GM23338 (cell line): ENCODE results near the gene TNNC1. TPM values are rescaled to one million over a fixed set of nuclear protein-coding genes. Genes with fewer than 3 reads are reported as not detected.
A peak's percentile ranks its signal among the peaks of the same experiment; 100 is the strongest.

Experiments used
- ATAC-seq: fragments of 200-7000 bp; cut with Tn5 transposase; 3 replicates; pipeline ENCODE4 v1.9.1; 2020
- DNase-seq: peaks from one replicate; pipeline ENCODE4 v3.0.0-alpha.2; 2015; ENCODE audit warnings: low spot score
- H2AFZ ChIP-seq: fragments of 200-600 bp; sonication (generic); 2 replicates; pipeline ENCODE4 v1.8.0; 2016; ENCODE audit warnings: antibody characterized with exemption, mild to moderate bottlenecking, moderate library complexity
- H3F3A ChIP-seq: fragments of 200-600 bp; sonication (generic); replicated peaks from 2 replicates; pipeline ENCODE4 v1.8.0; 2017; ENCODE audit warnings: antibody characterized with exemption, mixed run types, low read depth
- H3K27ac ChIP-seq: fragments of 200-600 bp; sonication (generic); 2 replicates; pipeline ENCODE4 v1.6.1; 2016; ENCODE audit warnings: low read depth
- H3K27me3 ChIP-seq: fragments of 200-600 bp; sonication (generic); 2 replicates; pipeline ENCODE4 v1.8.0; 2016; ENCODE audit warnings: mild to moderate bottlenecking, mixed run types, moderate library complexity; ENCODE audit not compliant: insufficient read depth
- H3K36me3 ChIP-seq: fragments of 200-600 bp; sonication (generic); 2 replicates; pipeline ENCODE4 v1.8.0; 2016; ENCODE audit warnings: mild to moderate bottlenecking; ENCODE audit not compliant: insufficient read depth
- H3K4me1 ChIP-seq: fragments of 200-600 bp; sonication (generic); 2 replicates; pipeline ENCODE4 v1.8.0; 2016; ENCODE audit warnings: mild to moderate bottlenecking, moderate library complexity; ENCODE audit not compliant: insufficient read depth
- H3K4me2 ChIP-seq: fragments of 200-600 bp; sonication (generic); 2 replicates; pipeline ENCODE4 v1.7.1; 2017; ENCODE audit warnings: mixed run types
- H3K4me3 ChIP-seq: fragments of 200-600 bp; sonication (generic); 2 replicates; pipeline ENCODE4 v1.6.1; 2016; ENCODE audit warnings: mixed run types
- H3K79me2 ChIP-seq: fragments of 200-600 bp; sonication (generic); replicated peaks from 2 replicates; pipeline ENCODE4 v1.8.0; 2017; ENCODE audit warnings: mild to moderate bottlenecking; ENCODE audit not compliant: insufficient read depth
- H3K9me2 ChIP-seq: fragments of 200-600 bp; sonication (generic); 2 replicates; pipeline ENCODE4 v1.8.0; 2017; ENCODE audit not compliant: insufficient read depth
- H4K20me1 ChIP-seq: fragments of 200-600 bp; sonication (generic); replicated peaks from 2 replicates; pipeline ENCODE4 v1.8.0; 2017; ENCODE audit warnings: mild to moderate bottlenecking; ENCODE audit not compliant: insufficient read depth
- H3K27ac Mint-ChIP-seq: 2 replicates; pipeline ENCODE4 v1.8.0; 2020; ENCODE audit warnings: inconsistent platforms, mild to moderate bottlenecking, moderate library complexity, mixed read lengths
- H3K27me3 Mint-ChIP-seq: 3 replicates; pipeline ENCODE4 v1.8.0; 2022; ENCODE audit warnings: low read depth, mild to moderate bottlenecking, moderate library complexity, mixed read lengths, inconsistent platforms; ENCODE audit not compliant: insufficient read depth, poor library complexity
- H3K36me3 Mint-ChIP-seq: 3 replicates; pipeline ENCODE4 v1.8.0; 2021; ENCODE audit warnings: low read depth, mild to moderate bottlenecking, inconsistent platforms, moderate library complexity, mixed read lengths
- H3K4me1 Mint-ChIP-seq: 3 replicates; pipeline ENCODE4 v1.8.0; 2020; ENCODE audit warnings: mild to moderate bottlenecking, inconsistent platforms, mixed read lengths
- H3K4me3 Mint-ChIP-seq: 3 replicates; pipeline ENCODE4 v1.8.0; 2021; ENCODE audit warnings: moderate library complexity, mild to moderate bottlenecking, inconsistent platforms, mixed read lengths
- H3K9me3 Mint-ChIP-seq: 3 replicates; pipeline ENCODE4 v1.8.0; 2020; ENCODE audit warnings: moderate library complexity, mild to moderate bottlenecking, inconsistent platforms, mixed read lengths
- EZH2 ChIP-seq: fragments of 200-600 bp; sonication (generic); IDR thresholded peaks from one replicate; pipeline ENCODE4 v1.8.0; 2017; ENCODE audit warnings: antibody characterized with exemption, mild to moderate bottlenecking, low read depth; ENCODE audit not compliant: unreplicated experiment
- EZH2phosphoT487 ChIP-seq: fragments of 200-600 bp; sonication (generic); IDR thresholded peaks from one replicate; pipeline ENCODE4 v1.8.1; 2018; ENCODE audit warnings: antibody characterized with exemption; ENCODE audit not compliant: unreplicated experiment
- JUNB ChIP-seq: IDR thresholded peaks from one replicate; pipeline ENCODE4 v1.6.1; 2016; ENCODE audit warnings: antibody characterized with exemption; ENCODE audit not compliant: unreplicated experiment
- NANOG ChIP-seq: IDR thresholded peaks from 2 replicates; pipeline ENCODE4 v1.6.1; 2016; ENCODE audit warnings: antibody characterized with exemption, borderline replicate concordance
- POLR2AphosphoS5 ChIP-seq: IDR thresholded peaks from 2 replicates; pipeline ENCODE4 v1.6.1; 2016; ENCODE audit warnings: antibody characterized with exemption, low read depth
- STAT1 ChIP-seq: IDR thresholded peaks from one replicate; pipeline ENCODE4 v1.6.1; 2016; ENCODE audit warnings: antibody characterized with exemption; ENCODE audit not compliant: unreplicated experiment
- ZNF114 ChIP-seq: fragments of 250-450 bp; sonication (Bioruptor Pico); IDR thresholded peaks from 2 replicates; pipeline ENCODE4 v1.5.0; 2020; ENCODE audit warnings: mild to moderate bottlenecking, moderate library complexity
- ZNF331 ChIP-seq: fragments of 250-450 bp; sonication (Bioruptor Pico); IDR thresholded peaks from 2 replicates; pipeline ENCODE4 v1.5.0; 2020; ENCODE audit warnings: low read depth, mild to moderate bottlenecking, moderate library complexity
- ZNF462 ChIP-seq: fragments of 250-450 bp; sonication (Bioruptor Pico); IDR thresholded peaks from 2 replicates; pipeline ENCODE4 v1.5.0; 2020; ENCODE audit warnings: mild to moderate bottlenecking, moderate library complexity
- polyA plus RNA-seq: library from polyadenylated mRNA; unstranded; fragments of >200 nt; fragmentation: Nextera tagmentation; extraction: Ambion mirVana; gene quantifications from 2 replicates; pipeline ENCODE4 v1.2.1, GENCODE V29; 2016
- total RNA-seq: library from RNA; depleted of rRNA; stranded (reverse); fragments of >200 nt; shearing (Covaris generic); gene quantifications from 2 replicates; pipeline ENCODE4 v1.2.3, GENCODE V29; 2014
- TF ChIP-seq, protein P1 (sequence below): IDR thresholded peaks from 2 replicates; pipeline ENCODE4 v1.6.1; 2016; ENCODE audit warnings: antibody characterized with exemption
- TF ChIP-seq, protein P2 (sequence below): IDR thresholded peaks from one replicate; pipeline ENCODE4 v1.6.1; 2018; ENCODE audit warnings: antibody characterized with exemption; ENCODE audit not compliant: unreplicated experiment

TNNC1 gene
- total and polyA plus RNA-seq, 2 experiments from 2014 or later: 6.5 to 6.9 TPM

GRCh38 chr3:52456800-52457183, 3.0 kb upstream of the TNNC1 start (continued):
- TF ChIP-seq ZNF462 (CRISPR knock-in tag) (no peak), JUNB (no peak), ZNF114 (CRISPR knock-in tag) (no peak), POLR2AphosphoS5 (no peak), EZH2phosphoT487 (no peak), ZNF331 (no peak)
- TF ChIP-seq, protein P1, sequence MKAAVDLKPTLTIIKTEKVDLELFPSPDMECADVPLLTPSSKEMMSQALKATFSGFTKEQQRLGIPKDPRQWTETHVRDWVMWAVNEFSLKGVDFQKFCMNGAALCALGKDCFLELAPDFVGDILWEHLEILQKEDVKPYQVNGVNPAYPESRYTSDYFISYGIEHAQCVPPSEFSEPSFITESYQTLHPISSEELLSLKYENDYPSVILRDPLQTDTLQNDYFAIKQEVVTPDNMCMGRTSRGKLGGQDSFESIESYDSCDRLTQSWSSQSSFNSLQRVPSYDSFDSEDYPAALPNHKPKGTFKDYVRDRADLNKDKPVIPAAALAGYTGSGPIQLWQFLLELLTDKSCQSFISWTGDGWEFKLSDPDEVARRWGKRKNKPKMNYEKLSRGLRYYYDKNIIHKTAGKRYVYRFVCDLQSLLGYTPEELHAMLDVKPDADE: no peak

DNA sequence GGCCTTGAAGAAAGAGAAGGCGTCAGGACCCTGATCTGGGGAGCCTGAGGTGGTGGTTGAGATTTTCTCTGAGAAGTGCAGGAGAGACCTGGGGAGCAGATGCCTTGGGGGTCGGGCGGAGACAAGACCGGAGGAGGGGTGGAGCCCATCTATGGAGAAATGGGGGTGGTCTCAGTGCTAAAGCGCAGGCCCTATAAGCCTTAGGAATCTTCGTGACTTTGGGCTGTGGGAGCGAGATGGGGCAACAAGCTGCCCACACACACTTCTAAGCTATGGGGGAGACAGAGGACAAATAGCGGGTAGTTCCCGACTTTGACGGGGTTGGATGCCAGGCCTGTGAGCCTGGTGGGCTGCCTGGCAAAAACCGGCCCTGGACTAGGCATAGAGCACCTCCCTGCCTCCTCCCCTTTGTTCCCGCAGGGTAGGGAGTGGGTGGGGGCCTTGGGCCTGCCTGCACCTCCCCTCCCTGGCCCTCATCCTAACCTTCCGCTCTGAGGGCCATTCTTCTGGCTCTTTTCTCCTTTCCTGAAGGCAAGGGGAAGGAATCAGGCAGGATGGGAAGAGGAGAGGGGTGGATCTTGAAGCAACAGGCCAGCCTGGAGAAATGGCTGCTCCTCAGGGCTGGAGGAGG, 2.4 kb upstream of the TNNC1 start:
- Histone ChIP-seq H3K4me2 (peak overlapping the region; percentile 91), H2AFZ (0 out of 2 replicates have a peak overlapping the region, but pooled peaks have one; percentile 40), H3F3A (no peaks in the 10 kb centered on the region; the same call in 1 of the 2 replicates), H3K27ac (no peak overlapping the region), H3K36me3 (peaks cover 25% of the 10 kb centered on the region; the same call in 1 of the 2 replicates), H3K79me2 (peaks cover 40% of the 10 kb centered on the region), H4K20me1 (peaks cover 28% of the 10 kb centered on the region), H3K4me3 (peak overlapping the region; percentile 94), H3K9me2 (no peaks in the 10 kb centered on the region), H3K27me3 (no peaks in the 10 kb centered on the region), H3K4me1 (peaks cover 20% of the 10 kb centered on the region; the same call in 1 of the 2 replicates)
- H3K4me3 Mint-ChIP-seq: peak overlapping the region; percentile 88
- peak; percentile 48 for ATAC-seq
- H3K36me3 Mint-ChIP-seq: peaks cover 40% of the 10 kb centered on the region
- peaks cover 34% of the 10 kb centered on the region for H3K4me1 Mint-ChIP-seq
- peaks cover 7% of the 10 kb centered on the region for H3K27me3 Mint-ChIP-seq
- H3K9me3 Mint-ChIP-seq: no peaks in the 10 kb centered on the region
- peak overlapping the region; percentile 90 for H3K27ac Mint-ChIP-seq
- TF ChIP-seq, protein P2, sequence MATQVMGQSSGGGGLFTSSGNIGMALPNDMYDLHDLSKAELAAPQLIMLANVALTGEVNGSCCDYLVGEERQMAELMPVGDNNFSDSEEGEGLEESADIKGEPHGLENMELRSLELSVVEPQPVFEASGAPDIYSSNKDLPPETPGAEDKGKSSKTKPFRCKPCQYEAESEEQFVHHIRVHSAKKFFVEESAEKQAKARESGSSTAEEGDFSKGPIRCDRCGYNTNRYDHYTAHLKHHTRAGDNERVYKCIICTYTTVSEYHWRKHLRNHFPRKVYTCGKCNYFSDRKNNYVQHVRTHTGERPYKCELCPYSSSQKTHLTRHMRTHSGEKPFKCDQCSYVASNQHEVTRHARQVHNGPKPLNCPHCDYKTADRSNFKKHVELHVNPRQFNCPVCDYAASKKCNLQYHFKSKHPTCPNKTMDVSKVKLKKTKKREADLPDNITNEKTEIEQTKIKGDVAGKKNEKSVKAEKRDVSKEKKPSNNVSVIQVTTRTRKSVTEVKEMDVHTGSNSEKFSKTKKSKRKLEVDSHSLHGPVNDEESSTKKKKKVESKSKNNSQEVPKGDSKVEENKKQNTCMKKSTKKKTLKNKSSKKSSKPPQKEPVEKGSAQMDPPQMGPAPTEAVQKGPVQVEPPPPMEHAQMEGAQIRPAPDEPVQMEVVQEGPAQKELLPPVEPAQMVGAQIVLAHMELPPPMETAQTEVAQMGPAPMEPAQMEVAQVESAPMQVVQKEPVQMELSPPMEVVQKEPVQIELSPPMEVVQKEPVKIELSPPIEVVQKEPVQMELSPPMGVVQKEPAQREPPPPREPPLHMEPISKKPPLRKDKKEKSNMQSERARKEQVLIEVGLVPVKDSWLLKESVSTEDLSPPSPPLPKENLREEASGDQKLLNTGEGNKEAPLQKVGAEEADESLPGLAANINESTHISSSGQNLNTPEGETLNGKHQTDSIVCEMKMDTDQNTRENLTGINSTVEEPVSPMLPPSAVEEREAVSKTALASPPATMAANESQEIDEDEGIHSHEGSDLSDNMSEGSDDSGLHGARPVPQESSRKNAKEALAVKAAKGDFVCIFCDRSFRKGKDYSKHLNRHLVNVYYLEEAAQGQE: no peak
- TF ChIP-seq STAT1 (no peak), ZNF114 (CRISPR knock-in tag) (no peak), NANOG (no peak), POLR2AphosphoS5 (0 out of 2 replicates have a peak, but pooled peaks have one; percentile 19), EZH2 (no peak), ZNF331 (no peak)
- TF ChIP-seq, protein P1: no peak
- DNase-seq: peak; percentile 59
